GM21528 (cell line): ENCODE measurements around the gene CAPNS1.
"Not testable (repeated sequence)": the region's sequence is repeated elsewhere in the genome, so short reads cannot be mapped to it uniquely, and the experiment has no call there.

Experiments used
- ATAC-seq: cut with Tn5 transposase; IDR thresholded peaks from one replicate; pipeline ENCODE4 v1.9.1; 2021; ENCODE audit warnings: mild to moderate bottlenecking, moderate library complexity; ENCODE audit not compliant: unreplicated experiment, low FRiP score

CAPNS1 gene

GRCh38 chr19:36113894-36114720, 25.8 kb upstream of the CAPNS1 start:
- no peak for ATAC-seq

GRCh38 chr19:36114721-36115452, 25.0 kb upstream of the CAPNS1 start, which contains the start of gene POLR2I:
POLR2I (minus strand) TSS chr19:36114875; CDS start chr19:36114856, 19 bp downstream.
- ATAC-seq, result peak; percentile 81

- ATAC-seq, result no peak
Observed at GRCh38 chr19:36115453-36116343, 24.2 kb upstream of the CAPNS1 start, which contains the start of gene TBCB. TBCB (plus strand) TSS chr19:36115468; CDS start chr19:36115561, 93 bp downstream.

- ATAC-seq, result no peak
Observed at GRCh38 chr19:36116344-36116637, 23.6 kb upstream of the CAPNS1 start.

- ATAC-seq, result no peak
Observed at GRCh38 chr19:36120092-36120983, 19.5 kb upstream of the CAPNS1 start.

- no peak for ATAC-seq
Observed at GRCh38 chr19:36120984-36121358, 18.9 kb upstream of the CAPNS1 start.

- ATAC-seq, result no peak
Observed at GRCh38 chr19:36121486-36122124, 18.3 kb upstream of the CAPNS1 start.

GRCh38 chr19:36125557-36125956, 14.3 kb upstream of the CAPNS1 start:
- no peak for ATAC-seq

- no peak for ATAC-seq
Observed at GRCh38 chr19:36128392-36128736, 11.5 kb upstream of the CAPNS1 start.

GRCh38 chr19:36131221-36131620, 8.6 kb upstream of the CAPNS1 start:
- not testable (repeated sequence) for ATAC-seq

GRCh38 chr19:36134867-36135266, 5.0 kb upstream of the CAPNS1 start:
- ATAC-seq, result not testable (repeated sequence)

- ATAC-seq, result no peak
Observed at GRCh38 chr19:36136964-36137686, 2.7 kb upstream of the CAPNS1 start.

GRCh38 chr19:36139120-36139472, 770 bp upstream of the CAPNS1 start:
- no peak for ATAC-seq

GRCh38 chr19:36140304-36141038, 605 bp downstream of the CAPNS1 start:
- ATAC-seq, result peak; percentile 1

- peak; percentile 41 for ATAC-seq
Observed at GRCh38 chr19:36141039-36141927, 1.4 kb downstream of the CAPNS1 start.

- ATAC-seq, result no peak
Observed at GRCh38 chr19:36142046-36142445, 2.2 kb downstream of the CAPNS1 start.

GRCh38 chr19:36142496-36142895, 2.6 kb downstream of the CAPNS1 start:
- no peak for ATAC-seq
